GM23338 (cell line): Measurements from ENCODE around the gene PPP1R9B. TPM values are rescaled to one million over a fixed set of nuclear protein-coding genes. Genes with fewer than 3 reads are reported as not detected.

Source experiments
- ATAC-seq: fragments of 200-7000 bp; cut with Tn5 transposase; 3 replicates; pipeline ENCODE4 v1.9.1; 2020
- DNase-seq: peaks from one replicate; pipeline ENCODE4 v3.0.0-alpha.2; 2015; ENCODE audit warnings: low spot score
- H2AFZ ChIP-seq: fragments of 200-600 bp; sonication (generic); 2 replicates; pipeline ENCODE4 v1.8.0; 2016; ENCODE audit warnings: antibody characterized with exemption, mild to moderate bottlenecking, moderate library complexity
- H3F3A ChIP-seq: fragments of 200-600 bp; sonication (generic); replicated peaks from 2 replicates; pipeline ENCODE4 v1.8.0; 2017; ENCODE audit warnings: antibody characterized with exemption, mixed run types, low read depth
- H3K27ac ChIP-seq: fragments of 200-600 bp; sonication (generic); 2 replicates; pipeline ENCODE4 v1.6.1; 2016; ENCODE audit warnings: low read depth
- H3K27me3 ChIP-seq: fragments of 200-600 bp; sonication (generic); 2 replicates; pipeline ENCODE4 v1.8.0; 2016; ENCODE audit warnings: mild to moderate bottlenecking, mixed run types, moderate library complexity; ENCODE audit not compliant: insufficient read depth
- H3K36me3 ChIP-seq: fragments of 200-600 bp; sonication (generic); 2 replicates; pipeline ENCODE4 v1.8.0; 2016; ENCODE audit warnings: mild to moderate bottlenecking; ENCODE audit not compliant: insufficient read depth
- H3K4me1 ChIP-seq: fragments of 200-600 bp; sonication (generic); 2 replicates; pipeline ENCODE4 v1.8.0; 2016; ENCODE audit warnings: mild to moderate bottlenecking, moderate library complexity; ENCODE audit not compliant: insufficient read depth
- H3K4me2 ChIP-seq: fragments of 200-600 bp; sonication (generic); 2 replicates; pipeline ENCODE4 v1.7.1; 2017; ENCODE audit warnings: mixed run types
- H3K4me3 ChIP-seq: fragments of 200-600 bp; sonication (generic); 2 replicates; pipeline ENCODE4 v1.6.1; 2016; ENCODE audit warnings: mixed run types
- H3K79me2 ChIP-seq: fragments of 200-600 bp; sonication (generic); replicated peaks from 2 replicates; pipeline ENCODE4 v1.8.0; 2017; ENCODE audit warnings: mild to moderate bottlenecking; ENCODE audit not compliant: insufficient read depth
- H3K9me2 ChIP-seq: fragments of 200-600 bp; sonication (generic); 2 replicates; pipeline ENCODE4 v1.8.0; 2017; ENCODE audit not compliant: insufficient read depth
- H4K20me1 ChIP-seq: fragments of 200-600 bp; sonication (generic); replicated peaks from 2 replicates; pipeline ENCODE4 v1.8.0; 2017; ENCODE audit warnings: mild to moderate bottlenecking; ENCODE audit not compliant: insufficient read depth
- H3K27ac Mint-ChIP-seq: 2 replicates; pipeline ENCODE4 v1.8.0; 2020; ENCODE audit warnings: inconsistent platforms, mild to moderate bottlenecking, moderate library complexity, mixed read lengths
- H3K27me3 Mint-ChIP-seq: 3 replicates; pipeline ENCODE4 v1.8.0; 2022; ENCODE audit warnings: low read depth, mild to moderate bottlenecking, moderate library complexity, mixed read lengths, inconsistent platforms; ENCODE audit not compliant: insufficient read depth, poor library complexity
- H3K36me3 Mint-ChIP-seq: 3 replicates; pipeline ENCODE4 v1.8.0; 2021; ENCODE audit warnings: low read depth, mild to moderate bottlenecking, inconsistent platforms, moderate library complexity, mixed read lengths
- H3K4me1 Mint-ChIP-seq: 3 replicates; pipeline ENCODE4 v1.8.0; 2020; ENCODE audit warnings: mild to moderate bottlenecking, inconsistent platforms, mixed read lengths
- H3K4me3 Mint-ChIP-seq: 3 replicates; pipeline ENCODE4 v1.8.0; 2021; ENCODE audit warnings: moderate library complexity, mild to moderate bottlenecking, inconsistent platforms, mixed read lengths
- H3K9me3 Mint-ChIP-seq: 3 replicates; pipeline ENCODE4 v1.8.0; 2020; ENCODE audit warnings: moderate library complexity, mild to moderate bottlenecking, inconsistent platforms, mixed read lengths
- CREB1 ChIP-seq: fragments of 250-450 bp; sonication (Bioruptor Pico); IDR thresholded peaks from 2 replicates; pipeline ENCODE4 v1.5.0; 2020; ENCODE audit warnings: low read depth, mild to moderate bottlenecking, moderate library complexity
- EZH2 ChIP-seq: fragments of 200-600 bp; sonication (generic); IDR thresholded peaks from one replicate; pipeline ENCODE4 v1.8.0; 2017; ENCODE audit warnings: antibody characterized with exemption, mild to moderate bottlenecking, low read depth; ENCODE audit not compliant: unreplicated experiment
- EZH2phosphoT487 ChIP-seq: fragments of 200-600 bp; sonication (generic); IDR thresholded peaks from one replicate; pipeline ENCODE4 v1.8.1; 2018; ENCODE audit warnings: antibody characterized with exemption; ENCODE audit not compliant: unreplicated experiment
- JUNB ChIP-seq: IDR thresholded peaks from one replicate; pipeline ENCODE4 v1.6.1; 2016; ENCODE audit warnings: antibody characterized with exemption; ENCODE audit not compliant: unreplicated experiment
- NANOG ChIP-seq: IDR thresholded peaks from 2 replicates; pipeline ENCODE4 v1.6.1; 2016; ENCODE audit warnings: antibody characterized with exemption, borderline replicate concordance
- POLR2AphosphoS5 ChIP-seq: IDR thresholded peaks from 2 replicates; pipeline ENCODE4 v1.6.1; 2016; ENCODE audit warnings: antibody characterized with exemption, low read depth
- STAT1 ChIP-seq: IDR thresholded peaks from one replicate; pipeline ENCODE4 v1.6.1; 2016; ENCODE audit warnings: antibody characterized with exemption; ENCODE audit not compliant: unreplicated experiment
- ZNF114 ChIP-seq: fragments of 250-450 bp; sonication (Bioruptor Pico); IDR thresholded peaks from 2 replicates; pipeline ENCODE4 v1.5.0; 2020; ENCODE audit warnings: mild to moderate bottlenecking, moderate library complexity
- ZNF331 ChIP-seq: fragments of 250-450 bp; sonication (Bioruptor Pico); IDR thresholded peaks from 2 replicates; pipeline ENCODE4 v1.5.0; 2020; ENCODE audit warnings: low read depth, mild to moderate bottlenecking, moderate library complexity
- polyA plus RNA-seq: library from polyadenylated mRNA; unstranded; fragments of >200 nt; fragmentation: Nextera tagmentation; extraction: Ambion mirVana; gene quantifications from 2 replicates; pipeline ENCODE4 v1.2.1, GENCODE V29; 2016
- total RNA-seq: library from RNA; depleted of rRNA; stranded (reverse); fragments of >200 nt; shearing (Covaris generic); gene quantifications from 2 replicates; pipeline ENCODE4 v1.2.3, GENCODE V29; 2014
- TF ChIP-seq, protein P1 (sequence below): IDR thresholded peaks from one replicate; pipeline ENCODE4 v1.6.1; 2018; ENCODE audit warnings: antibody characterized with exemption; ENCODE audit not compliant: unreplicated experiment
- TF ChIP-seq, protein P2 (sequence below): IDR thresholded peaks from 2 replicates; pipeline ENCODE4 v1.6.1; 2016; ENCODE audit warnings: antibody characterized with exemption
- TF ChIP-seq, protein P3 (sequence below): fragments of 250-450 bp; sonication (Bioruptor Pico); IDR thresholded peaks from 2 replicates; pipeline ENCODE4 v1.5.0; 2020; ENCODE audit warnings: mild to moderate bottlenecking, moderate library complexity
- TF ChIP-seq, protein P4 (sequence below), 2 experiments: fragments of 200-600 bp in 1 of 2; sonication (generic) in 1 of 2; conservative IDR thresholded peaks; 2 replicates each; pipeline versions ENCODE4 v1.5.1 to v1.6.1; 2016 to 2017; ENCODE audit warnings: antibody characterized with exemption in 2 of 2, low read depth in 2 of 2, mild to moderate bottlenecking in 2 of 2, moderate library complexity in 1 of 2

The PPP1R9B gene
- total and polyA plus RNA-seq, 2 experiments from 2014 or later: 2.1 to 10.5 TPM

DNA sequence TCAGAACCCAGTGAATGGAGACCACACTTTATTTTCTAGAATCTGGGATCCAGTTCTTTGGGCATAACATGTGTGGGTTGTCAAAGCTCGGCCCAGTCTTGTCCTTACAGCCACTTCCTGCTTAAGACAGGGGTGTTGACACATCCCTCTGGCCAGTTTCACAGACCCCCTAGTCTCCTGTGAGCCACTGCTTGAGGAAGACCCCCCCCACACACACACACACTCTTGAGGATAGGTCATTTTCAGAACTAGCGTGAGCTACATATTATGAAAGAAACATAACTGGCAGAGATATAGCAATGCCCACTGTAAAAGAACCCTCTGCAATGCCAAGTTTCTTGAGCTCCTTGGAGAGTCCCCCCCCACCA is 58.6 kb downstream of the PPP1R9B start:
- TF ChIP-seq JUNB: no peak
- no peak for TF ChIP-seq NANOG
- TF ChIP-seq, protein P1, sequence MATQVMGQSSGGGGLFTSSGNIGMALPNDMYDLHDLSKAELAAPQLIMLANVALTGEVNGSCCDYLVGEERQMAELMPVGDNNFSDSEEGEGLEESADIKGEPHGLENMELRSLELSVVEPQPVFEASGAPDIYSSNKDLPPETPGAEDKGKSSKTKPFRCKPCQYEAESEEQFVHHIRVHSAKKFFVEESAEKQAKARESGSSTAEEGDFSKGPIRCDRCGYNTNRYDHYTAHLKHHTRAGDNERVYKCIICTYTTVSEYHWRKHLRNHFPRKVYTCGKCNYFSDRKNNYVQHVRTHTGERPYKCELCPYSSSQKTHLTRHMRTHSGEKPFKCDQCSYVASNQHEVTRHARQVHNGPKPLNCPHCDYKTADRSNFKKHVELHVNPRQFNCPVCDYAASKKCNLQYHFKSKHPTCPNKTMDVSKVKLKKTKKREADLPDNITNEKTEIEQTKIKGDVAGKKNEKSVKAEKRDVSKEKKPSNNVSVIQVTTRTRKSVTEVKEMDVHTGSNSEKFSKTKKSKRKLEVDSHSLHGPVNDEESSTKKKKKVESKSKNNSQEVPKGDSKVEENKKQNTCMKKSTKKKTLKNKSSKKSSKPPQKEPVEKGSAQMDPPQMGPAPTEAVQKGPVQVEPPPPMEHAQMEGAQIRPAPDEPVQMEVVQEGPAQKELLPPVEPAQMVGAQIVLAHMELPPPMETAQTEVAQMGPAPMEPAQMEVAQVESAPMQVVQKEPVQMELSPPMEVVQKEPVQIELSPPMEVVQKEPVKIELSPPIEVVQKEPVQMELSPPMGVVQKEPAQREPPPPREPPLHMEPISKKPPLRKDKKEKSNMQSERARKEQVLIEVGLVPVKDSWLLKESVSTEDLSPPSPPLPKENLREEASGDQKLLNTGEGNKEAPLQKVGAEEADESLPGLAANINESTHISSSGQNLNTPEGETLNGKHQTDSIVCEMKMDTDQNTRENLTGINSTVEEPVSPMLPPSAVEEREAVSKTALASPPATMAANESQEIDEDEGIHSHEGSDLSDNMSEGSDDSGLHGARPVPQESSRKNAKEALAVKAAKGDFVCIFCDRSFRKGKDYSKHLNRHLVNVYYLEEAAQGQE: no peak
- TF ChIP-seq ZNF114: no peak
- TF ChIP-seq, protein P2, sequence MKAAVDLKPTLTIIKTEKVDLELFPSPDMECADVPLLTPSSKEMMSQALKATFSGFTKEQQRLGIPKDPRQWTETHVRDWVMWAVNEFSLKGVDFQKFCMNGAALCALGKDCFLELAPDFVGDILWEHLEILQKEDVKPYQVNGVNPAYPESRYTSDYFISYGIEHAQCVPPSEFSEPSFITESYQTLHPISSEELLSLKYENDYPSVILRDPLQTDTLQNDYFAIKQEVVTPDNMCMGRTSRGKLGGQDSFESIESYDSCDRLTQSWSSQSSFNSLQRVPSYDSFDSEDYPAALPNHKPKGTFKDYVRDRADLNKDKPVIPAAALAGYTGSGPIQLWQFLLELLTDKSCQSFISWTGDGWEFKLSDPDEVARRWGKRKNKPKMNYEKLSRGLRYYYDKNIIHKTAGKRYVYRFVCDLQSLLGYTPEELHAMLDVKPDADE: no peak
- TF ChIP-seq ZNF331 (CRISPR knock-in tag): no peak
- no peak for TF ChIP-seq POLR2AphosphoS5
- TF ChIP-seq, protein P3, sequence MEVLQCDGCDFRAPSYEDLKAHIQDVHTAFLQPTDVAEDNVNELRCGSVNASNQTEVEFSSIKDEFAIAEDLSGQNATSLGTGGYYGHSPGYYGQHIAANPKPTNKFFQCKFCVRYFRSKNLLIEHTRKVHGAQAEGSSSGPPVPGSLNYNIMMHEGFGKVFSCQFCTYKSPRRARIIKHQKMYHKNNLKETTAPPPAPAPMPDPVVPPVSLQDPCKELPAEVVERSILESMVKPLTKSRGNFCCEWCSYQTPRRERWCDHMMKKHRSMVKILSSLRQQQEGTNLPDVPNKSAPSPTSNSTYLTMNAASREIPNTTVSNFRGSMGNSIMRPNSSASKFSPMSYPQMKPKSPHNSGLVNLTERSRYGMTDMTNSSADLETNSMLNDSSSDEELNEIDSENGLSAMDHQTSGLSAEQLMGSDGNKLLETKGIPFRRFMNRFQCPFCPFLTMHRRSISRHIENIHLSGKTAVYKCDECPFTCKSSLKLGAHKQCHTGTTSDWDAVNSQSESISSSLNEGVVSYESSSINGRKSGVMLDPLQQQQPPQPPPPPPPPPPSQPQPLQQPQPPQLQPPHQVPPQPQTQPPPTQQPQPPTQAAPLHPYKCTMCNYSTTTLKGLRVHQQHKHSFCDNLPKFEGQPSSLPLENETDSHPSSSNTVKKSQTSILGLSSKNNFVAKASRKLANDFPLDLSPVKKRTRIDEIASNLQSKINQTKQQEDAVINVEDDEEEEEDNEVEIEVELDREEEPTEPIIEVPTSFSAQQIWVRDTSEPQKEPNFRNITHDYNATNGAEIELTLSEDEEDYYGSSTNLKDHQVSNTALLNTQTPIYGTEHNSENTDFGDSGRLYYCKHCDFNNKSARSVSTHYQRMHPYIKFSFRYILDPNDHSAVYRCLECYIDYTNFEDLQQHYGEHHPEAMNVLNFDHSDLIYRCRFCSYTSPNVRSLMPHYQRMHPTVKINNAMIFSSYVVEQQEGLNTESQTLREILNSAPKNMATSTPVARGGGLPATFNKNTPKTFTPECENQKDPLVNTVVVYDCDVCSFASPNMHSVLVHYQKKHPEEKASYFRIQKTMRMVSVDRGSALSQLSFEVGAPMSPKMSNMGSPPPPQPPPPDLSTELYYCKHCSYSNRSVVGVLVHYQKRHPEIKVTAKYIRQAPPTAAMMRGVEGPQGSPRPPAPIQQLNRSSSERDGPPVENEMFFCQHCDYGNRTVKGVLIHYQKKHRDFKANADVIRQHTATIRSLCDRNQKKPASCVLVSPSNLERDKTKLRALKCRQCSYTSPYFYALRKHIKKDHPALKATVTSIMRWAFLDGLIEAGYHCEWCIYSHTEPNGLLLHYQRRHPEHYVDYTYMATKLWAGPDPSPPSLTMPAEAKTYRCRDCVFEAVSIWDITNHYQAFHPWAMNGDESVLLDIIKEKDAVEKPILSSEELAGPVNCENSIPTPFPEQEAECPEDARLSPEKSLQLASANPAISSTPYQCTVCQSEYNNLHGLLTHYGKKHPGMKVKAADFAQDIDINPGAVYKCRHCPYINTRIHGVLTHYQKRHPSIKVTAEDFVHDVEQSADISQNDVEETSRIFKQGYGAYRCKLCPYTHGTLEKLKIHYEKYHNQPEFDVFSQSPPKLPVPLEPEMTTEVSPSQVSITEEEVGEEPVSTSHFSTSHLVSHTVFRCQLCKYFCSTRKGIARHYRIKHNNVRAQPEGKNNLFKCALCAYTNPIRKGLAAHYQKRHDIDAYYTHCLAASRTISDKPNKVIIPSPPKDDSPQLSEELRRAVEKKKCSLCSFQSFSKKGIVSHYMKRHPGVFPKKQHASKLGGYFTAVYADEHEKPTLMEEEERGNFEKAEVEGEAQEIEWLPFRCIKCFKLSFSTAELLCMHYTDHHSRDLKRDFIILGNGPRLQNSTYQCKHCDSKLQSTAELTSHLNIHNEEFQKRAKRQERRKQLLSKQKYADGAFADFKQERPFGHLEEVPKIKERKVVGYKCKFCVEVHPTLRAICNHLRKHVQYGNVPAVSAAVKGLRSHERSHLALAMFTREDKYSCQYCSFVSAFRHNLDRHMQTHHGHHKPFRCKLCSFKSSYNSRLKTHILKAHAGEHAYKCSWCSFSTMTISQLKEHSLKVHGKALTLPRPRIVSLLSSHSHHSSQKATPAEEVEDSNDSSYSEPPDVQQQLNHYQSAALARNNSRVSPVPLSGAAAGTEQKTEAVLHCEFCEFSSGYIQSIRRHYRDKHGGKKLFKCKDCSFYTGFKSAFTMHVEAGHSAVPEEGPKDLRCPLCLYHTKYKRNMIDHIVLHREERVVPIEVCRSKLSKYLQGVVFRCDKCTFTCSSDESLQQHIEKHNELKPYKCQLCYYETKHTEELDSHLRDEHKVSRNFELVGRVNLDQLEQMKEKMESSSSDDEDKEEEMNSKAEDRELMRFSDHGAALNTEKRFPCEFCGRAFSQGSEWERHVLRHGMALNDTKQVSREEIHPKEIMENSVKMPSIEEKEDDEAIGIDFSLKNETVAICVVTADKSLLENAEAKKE (CRISPR knock-in tag): no peak
- TF ChIP-seq EZH2: no peak
- TF ChIP-seq CREB1 (CRISPR knock-in tag): no peak
- no peak for TF ChIP-seq STAT1
- TF ChIP-seq, protein P4, sequence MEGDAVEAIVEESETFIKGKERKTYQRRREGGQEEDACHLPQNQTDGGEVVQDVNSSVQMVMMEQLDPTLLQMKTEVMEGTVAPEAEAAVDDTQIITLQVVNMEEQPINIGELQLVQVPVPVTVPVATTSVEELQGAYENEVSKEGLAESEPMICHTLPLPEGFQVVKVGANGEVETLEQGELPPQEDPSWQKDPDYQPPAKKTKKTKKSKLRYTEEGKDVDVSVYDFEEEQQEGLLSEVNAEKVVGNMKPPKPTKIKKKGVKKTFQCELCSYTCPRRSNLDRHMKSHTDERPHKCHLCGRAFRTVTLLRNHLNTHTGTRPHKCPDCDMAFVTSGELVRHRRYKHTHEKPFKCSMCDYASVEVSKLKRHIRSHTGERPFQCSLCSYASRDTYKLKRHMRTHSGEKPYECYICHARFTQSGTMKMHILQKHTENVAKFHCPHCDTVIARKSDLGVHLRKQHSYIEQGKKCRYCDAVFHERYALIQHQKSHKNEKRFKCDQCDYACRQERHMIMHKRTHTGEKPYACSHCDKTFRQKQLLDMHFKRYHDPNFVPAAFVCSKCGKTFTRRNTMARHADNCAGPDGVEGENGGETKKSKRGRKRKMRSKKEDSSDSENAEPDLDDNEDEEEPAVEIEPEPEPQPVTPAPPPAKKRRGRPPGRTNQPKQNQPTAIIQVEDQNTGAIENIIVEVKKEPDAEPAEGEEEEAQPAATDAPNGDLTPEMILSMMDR (conservative IDR thresholded peaks at IDR 0.05; ENCODE audit: low read depth in 2 of 2): no peak
- TF ChIP-seq EZH2phosphoT487: no peak

More for the DNA sequence above, 58.6 kb downstream of the PPP1R9B start:
- DNase-seq (no peak), ATAC-seq (no peak)
- no peaks in the 10 kb centered on the region for H3K9me2 ChIP-seq
- no peaks in the 10 kb centered on the region for H3K79me2 ChIP-seq
- no peak overlapping the region for H3K4me2 ChIP-seq
- H3K27ac Mint-ChIP-seq: no peak overlapping the region
- H3K9me3 Mint-ChIP-seq: no peaks in the 10 kb centered on the region; the same call in 2 of the 3 replicates
- H3K4me3 ChIP-seq: no peak overlapping the region
- peaks cover 5% of the 10 kb centered on the region for H3K4me1 Mint-ChIP-seq
- no peak overlapping the region for H3K27ac ChIP-seq
- H3F3A ChIP-seq: 0 out of 2 replicates have a peak, but pooled peaks cover 2% of the 10 kb centered on the region
- no peaks in the 10 kb centered on the region for H3K36me3 Mint-ChIP-seq
- H3K27me3 ChIP-seq: no peaks in the 10 kb centered on the region
- no peaks in the 10 kb centered on the region for H4K20me1 ChIP-seq
- no peak overlapping the region for H2AFZ ChIP-seq
- peaks cover 12% of the 10 kb centered on the region for H3K27me3 Mint-ChIP-seq
- no peaks in the 10 kb centered on the region for H3K4me1 ChIP-seq
- no peak overlapping the region for H3K4me3 Mint-ChIP-seq
- no peaks in the 10 kb centered on the region for H3K36me3 ChIP-seq
